Nephron progenitor cell (in vitro differentiated cells): ENCODE data around the gene AQP5.
A peak's percentile ranks its signal among the peaks of the same experiment; 100 is the strongest.

Experiments
- DNase-seq: peaks from one replicate; pipeline ENCODE4 v3.0.0; 2021
- H3K27ac Mint-ChIP-seq: 2 replicates; pipeline ENCODE4 v1.8.0; 2021; ENCODE audit warnings: mild to moderate bottlenecking, moderate library complexity, mixed read lengths
- H3K27me3 Mint-ChIP-seq: 2 replicates; pipeline ENCODE4 v1.8.0; 2021; ENCODE audit warnings: mild to moderate bottlenecking, low read depth, mixed read lengths; ENCODE audit not compliant: poor library complexity
- H3K36me3 Mint-ChIP-seq: 2 replicates; pipeline ENCODE4 v1.8.0; 2021; ENCODE audit warnings: low read depth, mixed read lengths
- H3K4me1 Mint-ChIP-seq: 2 replicates; pipeline ENCODE4 v1.8.0; 2021; ENCODE audit warnings: mixed read lengths
- H3K4me3 Mint-ChIP-seq: 2 replicates; pipeline ENCODE4 v1.8.0; 2021; ENCODE audit warnings: mild to moderate bottlenecking, moderate library complexity, mixed read lengths
- H3K9me3 Mint-ChIP-seq: 2 replicates; pipeline ENCODE4 v1.8.0; 2021; ENCODE audit warnings: mild to moderate bottlenecking, moderate library complexity, mixed read lengths
- TF ChIP-seq, protein P1 (sequence below): fragments of 200-600 bp; sonication (generic); IDR thresholded peaks from 2 replicates; pipeline ENCODE4 v1.5.0; 2021; ENCODE audit warnings: antibody characterized with exemption

AQP5 gene

GRCh38 chr12:49934505-49934904, 27.2 kb upstream of the AQP5 start:
- Mint-ChIP-seq H3K9me3 (peaks cover 5% of the 10 kb centered on the region), H3K27ac (no peak overlapping the region), H3K36me3 (no peaks in the 10 kb centered on the region), H3K27me3 (peaks cover 17% of the 10 kb centered on the region), H3K4me1 (peaks cover 10% of the 10 kb centered on the region), H3K4me3 (no peak overlapping the region)
- TF ChIP-seq, protein P1, sequence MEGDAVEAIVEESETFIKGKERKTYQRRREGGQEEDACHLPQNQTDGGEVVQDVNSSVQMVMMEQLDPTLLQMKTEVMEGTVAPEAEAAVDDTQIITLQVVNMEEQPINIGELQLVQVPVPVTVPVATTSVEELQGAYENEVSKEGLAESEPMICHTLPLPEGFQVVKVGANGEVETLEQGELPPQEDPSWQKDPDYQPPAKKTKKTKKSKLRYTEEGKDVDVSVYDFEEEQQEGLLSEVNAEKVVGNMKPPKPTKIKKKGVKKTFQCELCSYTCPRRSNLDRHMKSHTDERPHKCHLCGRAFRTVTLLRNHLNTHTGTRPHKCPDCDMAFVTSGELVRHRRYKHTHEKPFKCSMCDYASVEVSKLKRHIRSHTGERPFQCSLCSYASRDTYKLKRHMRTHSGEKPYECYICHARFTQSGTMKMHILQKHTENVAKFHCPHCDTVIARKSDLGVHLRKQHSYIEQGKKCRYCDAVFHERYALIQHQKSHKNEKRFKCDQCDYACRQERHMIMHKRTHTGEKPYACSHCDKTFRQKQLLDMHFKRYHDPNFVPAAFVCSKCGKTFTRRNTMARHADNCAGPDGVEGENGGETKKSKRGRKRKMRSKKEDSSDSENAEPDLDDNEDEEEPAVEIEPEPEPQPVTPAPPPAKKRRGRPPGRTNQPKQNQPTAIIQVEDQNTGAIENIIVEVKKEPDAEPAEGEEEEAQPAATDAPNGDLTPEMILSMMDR: no peak
- no peak for DNase-seq

DNA sequence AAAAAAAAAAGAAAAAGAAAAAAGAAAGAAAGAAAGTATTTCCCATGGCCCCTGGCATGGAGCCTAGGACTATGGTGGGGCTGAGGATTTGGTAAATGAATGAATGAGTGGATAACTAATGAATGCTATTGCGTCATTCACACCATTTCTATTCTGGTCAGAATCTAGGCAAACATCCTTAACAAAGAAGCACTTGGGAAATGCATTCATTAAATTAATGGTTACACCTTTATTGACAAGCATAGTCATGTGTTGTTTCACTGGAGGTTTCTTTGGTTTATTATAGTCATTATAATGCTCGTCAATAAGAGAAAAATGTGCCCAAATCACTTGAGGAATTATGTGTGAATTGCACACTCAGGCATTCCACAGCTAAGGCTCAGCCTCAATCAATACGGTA, 24.7 kb upstream of the AQP5 start:
- no peak overlapping the region for H3K27ac Mint-ChIP-seq
- H3K4me1 Mint-ChIP-seq: peaks cover 16% of the 10 kb centered on the region
- no peaks in the 10 kb centered on the region for H3K36me3 Mint-ChIP-seq
- TF ChIP-seq, protein P1: no peak
- DNase-seq: no peak
- H3K4me3 Mint-ChIP-seq: no peak overlapping the region
- peaks cover 5% of the 10 kb centered on the region for H3K9me3 Mint-ChIP-seq
- H3K27me3 Mint-ChIP-seq: peaks cover 13% of the 10 kb centered on the region

- peaks cover 5% of the 10 kb centered on the region for H3K9me3 Mint-ChIP-seq
- no peak overlapping the region for H3K4me3 Mint-ChIP-seq
- peaks cover 11% of the 10 kb centered on the region for H3K27me3 Mint-ChIP-seq
- TF ChIP-seq, protein P1: no peak
- peaks cover 24% of the 10 kb centered on the region for H3K4me1 Mint-ChIP-seq
- DNase-seq: no peak
- no peaks in the 10 kb centered on the region for H3K36me3 Mint-ChIP-seq
- H3K27ac Mint-ChIP-seq: peak overlapping the region; percentile 22
Measured at GRCh38 chr12:49937639-49938300, 23.9 kb upstream of the AQP5 start.

DNA sequence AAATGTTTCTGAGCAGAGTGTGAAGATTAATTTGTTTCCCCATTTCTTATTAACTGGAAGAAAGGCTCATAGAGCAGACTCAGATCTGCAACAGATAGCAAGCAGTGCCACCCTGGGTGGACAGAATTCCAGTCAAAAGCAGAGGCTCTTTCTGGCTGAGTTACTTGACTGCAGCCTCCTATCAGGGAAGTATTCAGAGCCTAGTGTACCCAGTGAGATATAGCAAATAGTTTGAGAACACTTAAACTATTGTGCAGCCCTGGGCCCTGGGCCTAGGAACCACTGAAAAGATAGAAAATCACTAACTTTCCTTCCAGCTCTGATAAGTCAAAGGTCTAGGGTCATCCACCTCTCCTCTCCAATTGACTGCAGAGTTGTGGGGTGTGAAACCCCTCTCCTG, 22.4 kb upstream of the AQP5 start:
- TF ChIP-seq, protein P1: no peak
- Mint-ChIP-seq H3K36me3 (no peaks in the 10 kb centered on the region), H3K4me3 (no peak overlapping the region), H3K27me3 (peaks cover 21% of the 10 kb centered on the region), H3K4me1 (peaks cover 30% of the 10 kb centered on the region), H3K9me3 (peaks cover 5% of the 10 kb centered on the region), H3K27ac (no peak overlapping the region)
- no peak for DNase-seq

DNA sequence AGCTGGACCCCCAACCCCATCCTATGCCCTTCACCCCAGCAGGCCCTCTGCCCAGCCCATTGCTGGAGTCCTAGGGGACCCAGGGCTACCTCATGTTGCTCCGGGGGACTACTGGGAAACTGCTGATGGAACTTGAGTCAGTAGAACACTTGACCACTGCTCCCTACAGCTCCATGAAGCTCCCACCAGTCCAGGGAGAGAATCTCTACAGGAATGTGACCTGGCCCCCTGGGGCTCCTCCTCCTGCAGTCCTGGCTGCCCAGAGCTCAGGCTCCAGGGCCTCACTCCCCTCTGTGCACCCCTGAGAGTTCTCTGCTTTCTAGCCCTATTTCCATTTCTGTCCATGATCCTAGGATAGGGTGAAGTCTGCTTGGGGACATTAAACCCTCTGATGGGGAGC, 22.0 kb upstream of the AQP5 start:
- Mint-ChIP-seq H3K4me1 (peaks cover 26% of the 10 kb centered on the region), H3K27me3 (peaks cover 21% of the 10 kb centered on the region), H3K36me3 (no peaks in the 10 kb centered on the region), H3K9me3 (peaks cover under 1% of the 10 kb centered on the region), H3K27ac (no peak overlapping the region), H3K4me3 (no peak overlapping the region)
- TF ChIP-seq, protein P1: no peak
- DNase-seq: no peak
